ENCODE data around the gene S100A14.

Gene S100A14

GRCh38 chr1:153616917-153617311 is 789 bp upstream of the S100A14 start:
- no peak for DNase-seq (ENCODE audit: low read depth in 3 of 3, low spot score in 1 of 3)

DNA sequence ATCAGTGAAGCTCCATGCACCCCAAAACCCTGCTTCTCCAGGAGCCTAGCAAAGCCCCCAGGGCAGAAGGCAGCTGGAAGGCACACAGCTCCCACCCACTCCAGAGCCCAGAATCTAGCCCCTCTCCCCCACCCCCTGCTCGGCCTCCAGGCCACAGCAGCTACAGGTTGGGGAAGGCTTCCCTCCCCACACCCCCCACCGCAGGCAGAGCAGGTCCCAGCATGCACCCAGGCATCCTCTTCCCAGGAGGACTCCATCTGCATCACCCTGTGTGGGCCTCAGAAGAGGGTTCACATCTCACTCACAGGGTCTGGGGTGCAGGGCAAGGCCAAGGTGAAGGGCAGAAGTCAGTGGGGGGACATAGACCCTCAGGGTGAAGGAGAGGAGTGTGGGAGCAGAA is 719 bp downstream of the S100A14 start:
- DNase-seq (ENCODE audit: low read depth in 3 of 3, low spot score in 1 of 3) = no peak

- DNase-seq (ENCODE audit: low read depth in 3 of 3, low spot score in 1 of 3) = no peak
These were observed 1.2 kb downstream of the S100A14 start for GRCh38 chr1:153614906-153615305.

DNA sequence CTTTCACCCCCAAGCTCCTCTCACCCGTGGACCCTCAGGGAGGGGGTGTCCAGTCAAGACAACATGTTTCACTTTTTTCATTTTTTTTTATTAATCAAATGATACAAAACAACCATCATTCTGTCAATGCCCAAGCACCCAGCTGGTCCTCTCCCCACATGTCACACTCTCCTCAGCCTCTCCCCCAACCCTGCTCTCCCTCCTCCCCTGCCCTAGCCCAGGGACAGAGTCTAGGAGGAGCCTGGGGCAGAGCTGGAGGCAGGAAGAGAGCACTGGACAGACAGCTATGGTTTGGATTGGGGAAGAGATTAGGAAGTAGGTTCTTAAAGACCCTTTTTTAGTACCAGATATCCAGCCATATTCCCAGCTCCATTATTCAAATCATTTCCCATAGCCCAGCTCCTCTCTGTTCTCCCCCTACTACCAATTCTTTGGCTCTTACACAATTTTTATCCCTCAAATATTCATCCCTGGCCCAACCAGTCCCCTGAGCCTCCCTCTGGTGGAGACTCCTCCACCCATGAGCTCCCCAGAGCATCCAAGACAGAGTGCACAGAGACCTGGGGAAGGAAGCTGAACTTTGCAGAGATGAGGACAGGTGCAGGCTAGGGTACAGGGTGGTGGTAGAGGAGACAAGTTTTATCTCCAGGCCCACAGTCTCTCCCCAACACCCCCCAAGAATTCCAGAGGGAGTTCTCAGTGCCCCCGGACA is 1.8 kb downstream of the S100A14 start:
- DNase-seq (ENCODE audit: low read depth in 3 of 3, low spot score in 1 of 3) = no peak

DNA sequence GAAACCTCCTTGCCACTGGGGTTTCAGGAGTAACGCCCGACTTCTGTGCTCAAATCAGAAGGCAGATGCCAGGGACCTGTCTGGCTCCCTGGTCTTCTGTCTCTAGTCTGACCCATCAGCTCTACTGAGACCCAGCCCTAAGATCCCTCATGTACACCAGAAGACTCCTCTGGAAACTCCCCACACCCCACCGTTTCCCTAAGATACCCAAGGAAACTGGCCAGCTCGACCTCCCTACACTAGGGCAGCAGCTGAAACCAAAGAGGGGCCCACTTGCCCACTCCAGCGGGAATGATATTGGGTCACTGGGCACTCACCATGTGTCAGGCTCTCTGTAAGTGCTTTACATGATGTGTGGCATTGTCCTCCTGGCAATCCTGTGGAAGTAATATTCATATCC is 2.7 kb downstream of the S100A14 start:
- no peak for DNase-seq (ENCODE audit: low read depth in 3 of 3, low spot score in 1 of 3)

GRCh38 chr1:153612755-153613331 is 3.3 kb downstream of the S100A14 start, which contains the start of gene S100A16:
S100A16 (minus strand) TSS chr1:153613137; CDS start chr1:153608151, 4,986 bp downstream.
- no peak for DNase-seq (ENCODE audit: low read depth in 3 of 3, low spot score in 1 of 3)

DNA sequence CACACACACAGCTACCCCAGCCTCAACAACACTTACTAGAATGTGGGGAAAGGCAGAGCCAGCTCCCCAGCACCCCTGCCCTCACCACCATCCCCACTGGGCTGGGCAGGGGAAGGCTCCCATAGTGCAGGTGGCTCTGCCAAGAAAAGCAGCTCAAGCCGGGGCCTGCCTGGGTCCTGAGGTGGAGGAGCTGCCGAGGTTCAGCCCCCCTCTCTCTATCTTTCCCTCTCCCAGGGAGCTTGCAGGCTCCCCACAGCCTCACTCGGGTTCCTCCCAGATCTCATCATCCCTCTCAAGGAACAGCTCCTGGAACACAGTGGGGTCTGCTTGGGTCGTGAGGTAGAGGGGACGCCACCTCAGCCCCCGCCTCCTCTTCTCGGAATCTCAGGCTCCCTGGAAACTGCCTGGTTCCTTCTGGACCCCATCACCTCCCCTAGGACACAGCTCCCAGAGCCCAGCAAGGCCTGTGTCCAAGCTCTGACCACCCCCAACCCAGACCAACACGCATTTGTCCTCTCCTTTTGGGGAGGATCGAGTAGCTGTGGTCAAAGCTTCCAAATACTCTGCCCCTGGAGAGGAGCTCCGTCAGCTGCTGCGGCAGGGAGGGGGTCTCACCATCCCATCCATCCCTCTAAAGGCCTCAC is 3.9 kb downstream of the S100A14 start:
- no peak for DNase-seq (ENCODE audit: low read depth in 3 of 3, low spot score in 1 of 3)

- no peak for DNase-seq (ENCODE audit: low read depth in 3 of 3, low spot score in 1 of 3)
These were observed 4.8 kb downstream of the S100A14 start for GRCh38 chr1:153611356-153611755.

GRCh38 chr1:153610811-153611301 is 5.3 kb downstream of the S100A14 start:
- DNase-seq (ENCODE audit: low read depth in 3 of 3, low spot score in 1 of 3) = no peak

DNA sequence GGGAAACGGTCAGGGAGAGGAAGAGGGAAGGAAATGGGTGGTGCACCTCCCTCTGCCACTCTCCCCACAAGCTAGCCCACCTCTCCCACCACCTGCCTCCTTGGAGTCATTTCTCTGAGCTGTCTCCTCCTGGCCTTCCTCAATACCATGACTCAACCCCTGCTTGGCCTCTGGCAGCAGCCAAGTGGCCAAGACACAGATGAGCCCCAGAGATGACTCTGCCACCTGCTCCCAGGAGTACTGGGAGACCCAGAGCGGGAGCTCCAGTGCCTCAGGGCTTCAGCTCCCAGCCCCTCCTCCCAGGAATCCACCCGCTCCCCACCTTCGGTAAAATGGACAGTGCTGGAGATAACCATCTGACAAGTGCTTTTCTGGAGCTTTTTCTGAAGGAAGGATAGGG is 5.8 kb downstream of the S100A14 start:
- no peak for DNase-seq (ENCODE audit: low read depth in 3 of 3, low spot score in 1 of 3)

DNA sequence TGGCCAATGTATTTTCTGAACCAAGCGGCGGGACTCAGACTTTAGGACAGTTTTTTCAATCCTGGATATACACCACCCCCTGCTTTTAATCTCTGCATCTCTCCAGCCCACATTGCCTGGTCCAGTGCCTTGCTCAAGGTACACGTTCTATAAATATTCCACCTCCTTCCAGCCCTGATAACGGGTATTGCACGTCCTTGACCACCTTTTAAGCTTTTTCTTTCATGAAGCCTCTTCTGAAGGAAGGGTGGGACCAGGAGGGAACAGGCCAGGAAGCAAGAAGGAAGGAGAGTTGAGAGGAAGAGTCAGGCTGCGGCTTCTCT is 6.6 kb downstream of the S100A14 start:
- no peak for DNase-seq (ENCODE audit: low read depth in 3 of 3, low spot score in 1 of 3)

GRCh38 chr1:153608742-153609584 is 7.2 kb downstream of the S100A14 start:
- no peak for DNase-seq (ENCODE audit: low read depth in 3 of 3, low spot score in 1 of 3)

- no peak for DNase-seq (ENCODE audit: low read depth in 3 of 3, low spot score in 1 of 3)
These were observed 7.9 kb downstream of the S100A14 start for GRCh38 chr1:153608089-153608682.

DNA sequence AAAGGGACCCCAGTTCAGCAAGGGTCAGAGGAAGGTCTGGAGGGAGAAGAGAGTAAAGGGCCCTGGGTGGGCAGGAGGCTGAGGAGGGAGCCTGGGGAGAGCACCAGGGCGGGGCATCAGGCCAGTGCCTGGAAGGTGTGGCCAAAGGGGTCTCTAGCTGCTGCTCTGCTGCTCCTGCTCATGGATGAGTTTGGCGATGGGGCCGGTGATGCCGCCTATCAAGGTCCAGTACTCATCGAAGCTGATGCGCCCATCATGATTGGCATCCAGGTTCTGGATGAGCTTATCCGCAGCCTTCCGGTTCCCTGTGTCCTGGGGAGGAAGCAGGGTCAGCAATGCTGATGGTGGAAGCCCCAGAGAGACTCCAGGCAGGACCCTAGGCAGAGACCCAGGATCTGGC is 8.7 kb downstream of the S100A14 start:
- DNase-seq (ENCODE audit: low read depth in 3 of 3, low spot score in 1 of 3) = no peak

DNA sequence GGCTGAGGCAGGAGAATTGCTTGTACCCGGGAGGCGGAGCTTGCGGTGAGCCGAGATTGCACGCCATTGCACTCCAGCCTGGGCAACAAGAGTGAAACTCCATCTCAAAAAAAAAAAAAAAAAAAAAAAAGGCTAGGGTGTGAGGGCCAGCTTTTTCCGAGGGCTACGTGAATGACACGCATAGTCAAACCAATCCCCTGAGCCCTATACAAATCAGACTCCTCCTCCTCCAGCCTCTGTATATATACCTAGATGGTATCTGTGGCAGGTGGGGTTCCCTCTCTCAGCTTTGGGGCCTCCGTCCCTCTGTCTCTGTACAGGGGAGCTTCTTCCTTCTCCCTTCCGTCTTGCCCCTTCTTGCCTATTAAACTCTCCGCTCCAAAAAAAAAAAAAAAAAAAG is 9.9 kb downstream of the S100A14 start:
- no peak for DNase-seq (ENCODE audit: low read depth in 3 of 3, low spot score in 1 of 3)

DNA sequence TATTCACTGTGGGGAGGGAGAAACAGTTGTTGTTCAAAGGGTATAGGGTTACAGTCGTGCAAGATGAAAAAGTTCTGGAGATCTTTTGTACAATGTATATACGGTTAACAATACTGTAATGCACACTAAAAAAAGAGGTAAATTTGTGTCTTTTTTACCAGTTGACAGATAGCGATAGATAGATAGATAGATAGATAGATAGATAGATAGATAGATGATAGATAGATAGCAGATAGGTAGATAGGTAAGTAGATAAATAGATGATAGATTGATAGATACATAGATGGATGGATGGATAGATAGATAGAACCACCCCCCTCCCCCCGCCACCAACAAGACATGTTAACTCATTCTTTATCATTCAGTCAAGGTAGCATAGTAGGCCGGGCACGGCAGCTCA is 13.4 kb downstream of the S100A14 start:
- no peak for DNase-seq (ENCODE audit: low read depth in 3 of 3, low spot score in 1 of 3)

- DNase-seq (ENCODE audit: low read depth in 3 of 3, low spot score in 1 of 3) = no peak
These were observed 16.3 kb downstream of the S100A14 start for GRCh38 chr1:153599847-153600246.

GRCh38 chr1:153598309-153599172 is 17.6 kb downstream of the S100A14 start:
- DNase-seq (ENCODE audit: low read depth in 3 of 3, low spot score in 1 of 3) = no peak

GRCh38 chr1:153597206-153597605 is 18.9 kb downstream of the S100A14 start:
- DNase-seq (ENCODE audit: low read depth in 3 of 3, low spot score in 1 of 3) = no peak

- no peak for DNase-seq (ENCODE audit: low read depth in 3 of 3, low spot score in 1 of 3)
These were observed 23.4 kb downstream of the S100A14 start for GRCh38 chr1:153592748-153593147.
